Measurements from ENCODE around the gene TFPI. TPM values are rescaled to one million over a fixed set of nuclear protein-coding genes. Genes with fewer than 3 reads are reported as not detected.

The TFPI gene
- total RNA-seq, 4 donors from 2014 or later, result 3.5 to 89.6 (median 22.5) TPM

DNA sequence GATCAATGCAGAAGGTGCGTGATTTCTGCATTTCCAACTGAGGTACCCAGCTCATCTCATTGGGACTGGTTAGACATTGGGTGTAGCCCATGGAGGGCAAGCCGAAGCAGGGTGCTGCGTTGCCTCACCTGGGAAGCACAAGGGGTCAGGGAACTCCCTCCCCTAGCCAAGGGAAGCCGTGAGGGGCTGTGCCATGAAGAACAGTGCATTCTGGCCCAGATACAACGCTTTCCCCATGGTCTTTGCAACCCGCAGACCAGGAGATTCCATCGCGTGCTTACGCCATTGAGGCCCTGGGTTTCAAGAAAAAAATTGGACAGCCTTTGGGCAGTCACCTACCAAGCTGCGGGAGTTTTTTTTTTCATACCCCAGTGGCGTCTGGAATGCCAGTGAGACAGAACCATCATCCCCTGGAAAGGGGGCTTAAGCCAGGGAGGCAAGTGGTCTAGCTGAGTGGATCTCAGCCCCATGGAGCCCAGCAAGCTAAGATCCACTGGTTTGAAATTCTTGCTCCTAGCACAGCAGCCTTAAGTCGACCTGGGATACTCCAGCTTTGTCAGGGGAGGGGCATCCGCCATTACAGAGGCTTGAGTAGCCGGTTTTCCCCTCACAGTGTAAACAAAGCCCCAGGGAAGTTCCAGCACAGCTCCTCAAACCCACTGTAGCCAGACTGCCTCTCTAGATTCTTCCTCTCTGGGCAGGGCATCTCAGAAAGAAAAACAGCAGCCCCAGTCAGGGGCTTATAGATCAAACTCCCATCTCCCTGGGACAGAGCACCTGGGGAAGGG is 21.7 kb downstream of the TFPI start:
- Histone ChIP-seq H3K27ac (no peak overlapping the region), H3K9me3 (no peaks in the 10 kb centered on the region), H3K36me3 (peaks cover 0 to 7% (median 0%) of the 10 kb centered on the region in 3 donors), H3K4me1 (peaks cover 0 to 31% (median 11%) of the 10 kb centered on the region in 3 donors), H3K4me3 (no peak overlapping the region), H3K27me3 (no peaks in the 10 kb centered on the region)
- no peak for DNase-seq
- intact Hi-C loops (cut with DNase I), result no loop called here
- TF ChIP-seq, protein P1, sequence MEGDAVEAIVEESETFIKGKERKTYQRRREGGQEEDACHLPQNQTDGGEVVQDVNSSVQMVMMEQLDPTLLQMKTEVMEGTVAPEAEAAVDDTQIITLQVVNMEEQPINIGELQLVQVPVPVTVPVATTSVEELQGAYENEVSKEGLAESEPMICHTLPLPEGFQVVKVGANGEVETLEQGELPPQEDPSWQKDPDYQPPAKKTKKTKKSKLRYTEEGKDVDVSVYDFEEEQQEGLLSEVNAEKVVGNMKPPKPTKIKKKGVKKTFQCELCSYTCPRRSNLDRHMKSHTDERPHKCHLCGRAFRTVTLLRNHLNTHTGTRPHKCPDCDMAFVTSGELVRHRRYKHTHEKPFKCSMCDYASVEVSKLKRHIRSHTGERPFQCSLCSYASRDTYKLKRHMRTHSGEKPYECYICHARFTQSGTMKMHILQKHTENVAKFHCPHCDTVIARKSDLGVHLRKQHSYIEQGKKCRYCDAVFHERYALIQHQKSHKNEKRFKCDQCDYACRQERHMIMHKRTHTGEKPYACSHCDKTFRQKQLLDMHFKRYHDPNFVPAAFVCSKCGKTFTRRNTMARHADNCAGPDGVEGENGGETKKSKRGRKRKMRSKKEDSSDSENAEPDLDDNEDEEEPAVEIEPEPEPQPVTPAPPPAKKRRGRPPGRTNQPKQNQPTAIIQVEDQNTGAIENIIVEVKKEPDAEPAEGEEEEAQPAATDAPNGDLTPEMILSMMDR (IDR thresholded peaks at IDR 0.05), result no peak
- no peak for TF ChIP-seq POLR2A (IDR thresholded peaks at IDR 0.05)
- WGBS, 2 donors, result 79 to 85% methylated on average over 4 to 5 of the region's 14 CpGs

GRCh38 chr2:187529977-187530721 is 24.1 kb downstream of the TFPI start:
- DNase-seq, result no peak
- Histone ChIP-seq H3K4me3 (no peak overlapping the region), H3K36me3 (peaks cover 0 to 7% (median 0%) of the 10 kb centered on the region in 3 donors), H3K9me3 (no peaks in the 10 kb centered on the region), H3K27ac (no peak overlapping the region), H3K27me3 (no peaks in the 10 kb centered on the region), H3K4me1 (peaks cover 0 to 49% (median 20%) of the 10 kb centered on the region in 3 donors)
- TF ChIP-seq, protein P1 (IDR thresholded peaks at IDR 0.05), result no peak
- TF ChIP-seq POLR2A (IDR thresholded peaks at IDR 0.05), result no peak
- 81 to 82% methylated on average over 7 of the region's 7 CpGs for WGBS, 2 donors
- intact Hi-C loops (cut with DNase I), result no loop called here

DNA sequence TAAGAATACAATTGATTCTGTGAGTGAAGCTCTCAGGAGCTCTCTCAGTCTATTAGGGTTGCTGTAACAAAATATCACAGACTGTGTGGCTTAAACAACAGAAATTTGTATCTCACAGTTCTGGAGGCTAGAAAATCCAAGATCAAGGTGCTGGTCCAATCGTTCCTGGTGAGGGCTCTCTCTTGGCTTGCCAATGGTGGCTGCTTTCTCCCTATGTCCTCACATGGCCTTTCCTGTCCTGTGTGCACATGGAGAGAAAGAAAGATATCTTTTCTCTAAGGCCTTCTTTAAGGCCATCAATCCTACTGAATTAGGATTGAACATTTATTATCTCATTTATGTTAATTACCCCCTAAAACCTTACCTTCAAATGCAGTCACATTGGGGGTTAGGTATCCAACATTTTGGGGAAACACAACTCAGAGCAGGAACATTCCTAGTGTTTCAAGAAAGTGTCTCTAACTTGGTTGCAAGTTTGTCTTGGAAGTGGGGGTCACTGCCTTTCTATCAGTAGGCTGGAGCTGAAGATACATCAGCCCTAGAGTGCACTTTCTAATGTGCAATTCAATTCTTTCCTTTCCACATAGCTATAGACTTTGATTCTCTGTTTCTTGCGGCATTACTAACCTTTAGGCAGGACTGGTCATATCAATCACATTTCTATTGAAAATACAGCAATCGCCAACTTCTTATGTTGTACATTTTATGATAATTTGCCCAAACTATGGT is 24.8 kb downstream of the TFPI start:
- Histone ChIP-seq H3K4me3 (no peak overlapping the region), H3K36me3 (peaks cover 0 to 7% (median 0%) of the 10 kb centered on the region in 3 donors), H3K9me3 (no peaks in the 10 kb centered on the region), H3K27ac (no peak overlapping the region), H3K4me1 (peaks cover 0 to 50% (median 20%) of the 10 kb centered on the region in 3 donors), H3K27me3 (no peaks in the 10 kb centered on the region)
- no peak for TF ChIP-seq POLR2A (IDR thresholded peaks at IDR 0.05)
- TF ChIP-seq, protein P1 (IDR thresholded peaks at IDR 0.05), result no peak
- no peak for DNase-seq
- 78 to 88% methylated on average over 3 of the region's 3 CpGs for WGBS, 2 donors
- intact Hi-C loops (cut with DNase I), result no loop called here

DNA sequence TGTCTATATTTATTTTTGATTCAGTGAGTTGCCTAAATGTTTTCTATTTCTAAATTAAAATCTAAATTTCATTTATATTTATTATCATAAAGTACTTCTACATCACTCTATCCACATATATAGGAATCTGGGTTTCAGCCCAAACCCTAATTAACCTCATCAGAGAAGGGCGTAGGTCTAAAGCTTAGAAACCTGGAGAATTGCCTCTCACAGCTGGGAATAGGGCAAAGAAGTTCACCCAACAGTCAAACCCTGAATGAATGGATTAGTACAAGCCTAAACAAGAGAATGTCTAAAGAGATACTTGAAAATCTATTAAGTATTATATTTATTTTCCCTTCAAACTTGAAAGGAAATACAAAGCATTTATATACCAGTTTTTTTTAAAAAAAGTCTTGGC is 26.2 kb downstream of the TFPI start:
- Histone ChIP-seq H3K4me1 (peaks cover 0 to 50% (median 20%) of the 10 kb centered on the region in 3 donors), H3K27me3 (no peaks in the 10 kb centered on the region), H3K27ac (peak overlapping the region in 2 of 4 donors; percentile 36 to 44), H3K4me3 (no peak overlapping the region), H3K9me3 (no peaks in the 10 kb centered on the region), H3K36me3 (peaks cover 0 to 7% (median 0%) of the 10 kb centered on the region in 3 donors)
- TF ChIP-seq, protein P1 (IDR thresholded peaks at IDR 0.05), result no peak
- TF ChIP-seq POLR2A (IDR thresholded peaks at IDR 0.05), result no peak
- intact Hi-C loops (cut with DNase I), result no loop called here
- WGBS, 2 donors, result 8 to 18% methylated on average over 1 of the region's 1 CpG
- DNase-seq, result no peak
